A673 (cell line): ENCODE results near the gene NFU1. TPM values are rescaled to one million over a fixed set of nuclear protein-coding genes. Genes with fewer than 3 reads are reported as not detected.

Experiments used
- BruUV-seq: library from RNA; stranded (reverse); fragments of 400-500 nt; replicated peaks from 2 replicates; lab custom pipeline; 2021; lab: Mats Ljungman, UMichigan
- CTCF ChIA-PET: fragments of 300-600 bp; sonication (Branson Sonifier 250); formaldehyde crosslinking; loops from one replicate; lab custom pipeline; 2022; ENCODE audit warnings: antibody characterized with exemption; lab: Charles Lee
- POLR2A ChIA-PET: fragments of 300-600 bp; sonication (Branson Sonifier 250); formaldehyde crosslinking; loops from one replicate; lab custom pipeline; 2022; ENCODE audit warnings: antibody characterized with exemption; ENCODE audit not compliant: low non-redundant PET; lab: Charles Lee
- DNase-seq: peaks from one replicate; pipeline ENCODE4 v3.0.0-alpha.2; 2015; ENCODE audit warnings: low spot score
- H3K27ac ChIP-seq: fragments of 200-600 bp; sonication (generic); 2 replicates; pipeline ENCODE4 v1.5.1; 2016; ENCODE audit warnings: mixed run types, low read depth, mild to moderate bottlenecking, mixed read lengths, antibody characterized with exemption, low read length; ENCODE audit not compliant: poor library complexity, severe bottlenecking
- H3K27me3 ChIP-seq: fragments of 200-600 bp; sonication (generic); replicated peaks from 2 replicates; pipeline ENCODE4 v1.6.1; 2017; ENCODE audit warnings: mixed run types, low read depth, mild to moderate bottlenecking, mixed read lengths, antibody characterized with exemption, low read length; ENCODE audit not compliant: insufficient read depth, poor library complexity
- H3K36me3 ChIP-seq: fragments of 200-600 bp; sonication (generic); 2 replicates; pipeline ENCODE4 v1.6.1; 2016; ENCODE audit warnings: mixed run types, mild to moderate bottlenecking, mixed read lengths, antibody characterized with exemption, low read length; ENCODE audit not compliant: insufficient read depth, poor library complexity, severe bottlenecking
- H3K4me1 ChIP-seq: fragments of 200-600 bp; sonication (generic); 2 replicates; pipeline ENCODE4 v1.6.1; 2017; ENCODE audit warnings: mixed run types, mild to moderate bottlenecking, mixed read lengths, antibody characterized with exemption, low read length; ENCODE audit not compliant: insufficient read depth, poor library complexity, severe bottlenecking
- H3K4me3 ChIP-seq: fragments of 200-600 bp; sonication (generic); 2 replicates; pipeline ENCODE4 v1.5.1; 2016; ENCODE audit warnings: low read depth, mixed run types, mild to moderate bottlenecking, mixed read lengths, low read length; ENCODE audit not compliant: poor library complexity, severe bottlenecking
- H3K9me3 ChIP-seq: fragments of 200-600 bp; sonication (generic); 2 replicates; pipeline ENCODE4 v1.6.1; 2016; ENCODE audit warnings: mixed run types, low read depth, mild to moderate bottlenecking, mixed read lengths, antibody characterized with exemption, low read length; ENCODE audit not compliant: poor library complexity, severe bottlenecking
- EZH2 ChIP-seq: fragments of 200-600 bp; sonication (generic); IDR thresholded peaks from 2 replicates; pipeline ENCODE4 v1.6.1; 2017; ENCODE audit warnings: borderline replicate concordance, low read depth, mild to moderate bottlenecking, mixed read lengths, antibody characterized with exemption, low read length; ENCODE audit not compliant: poor library complexity, severe bottlenecking
- intact Hi-C: fragments of 100-400 bp; cut with micrococcal nuclease; formaldehyde crosslinking; loops from one replicate; pipeline ENCODE4 v1.10.0; 2022; ENCODE audit not compliant: unreplicated experiment
- total RNA-seq: library from RNA; stranded (reverse); gene quantifications from 2 replicates; pipeline ENCODE4 v1.2.3, GENCODE V29; 2021
- TF ChIP-seq, protein P1 (sequence below): fragments of 300-800, 200-600 bp; sonication (generic); conservative IDR thresholded peaks from 2 replicates; pipeline ENCODE4 v1.5.1; 2017; ENCODE audit warnings: low read depth, mild to moderate bottlenecking, antibody characterized with exemption, low read length, moderate library complexity, mixed read lengths

Gene NFU1
- total RNA-seq, 1 experiment from 2014 or later: 54.3 TPM

DNA sequence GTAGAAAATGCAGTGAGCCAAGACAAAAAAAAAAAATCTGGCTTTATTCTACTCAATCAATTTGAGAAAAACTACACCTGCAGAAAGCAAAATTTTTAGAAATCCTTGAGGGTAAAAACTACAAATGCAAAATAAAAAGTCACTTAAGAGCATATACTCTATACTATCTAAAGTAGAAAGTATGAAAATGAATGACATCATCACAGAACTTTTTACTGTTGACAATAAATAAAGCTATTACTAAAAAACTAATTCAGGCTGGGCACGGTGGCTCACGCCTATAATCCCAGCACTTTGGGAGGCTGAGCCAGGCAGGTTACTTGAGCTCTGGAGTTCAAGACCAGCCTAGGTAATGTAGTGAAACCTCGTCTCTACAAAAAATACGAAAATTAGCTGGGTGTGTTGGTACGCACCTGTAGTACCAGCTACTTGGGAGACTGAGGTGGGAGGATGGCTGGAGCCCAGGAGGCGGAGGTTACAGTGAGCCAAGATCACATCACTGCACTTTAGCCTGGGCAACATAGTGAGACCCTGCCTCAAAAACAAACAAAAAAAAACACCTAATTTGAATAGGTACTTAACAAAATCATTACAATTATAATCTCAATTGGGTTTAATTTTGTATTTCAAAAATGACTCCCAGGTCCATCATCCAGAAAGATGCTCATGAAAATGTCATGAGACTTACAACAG, 7.6 kb downstream of the NFU1 start:
- BruUV-seq: no TSS peak
- no peak for TF ChIP-seq EZH2
- TF ChIP-seq, protein P1, sequence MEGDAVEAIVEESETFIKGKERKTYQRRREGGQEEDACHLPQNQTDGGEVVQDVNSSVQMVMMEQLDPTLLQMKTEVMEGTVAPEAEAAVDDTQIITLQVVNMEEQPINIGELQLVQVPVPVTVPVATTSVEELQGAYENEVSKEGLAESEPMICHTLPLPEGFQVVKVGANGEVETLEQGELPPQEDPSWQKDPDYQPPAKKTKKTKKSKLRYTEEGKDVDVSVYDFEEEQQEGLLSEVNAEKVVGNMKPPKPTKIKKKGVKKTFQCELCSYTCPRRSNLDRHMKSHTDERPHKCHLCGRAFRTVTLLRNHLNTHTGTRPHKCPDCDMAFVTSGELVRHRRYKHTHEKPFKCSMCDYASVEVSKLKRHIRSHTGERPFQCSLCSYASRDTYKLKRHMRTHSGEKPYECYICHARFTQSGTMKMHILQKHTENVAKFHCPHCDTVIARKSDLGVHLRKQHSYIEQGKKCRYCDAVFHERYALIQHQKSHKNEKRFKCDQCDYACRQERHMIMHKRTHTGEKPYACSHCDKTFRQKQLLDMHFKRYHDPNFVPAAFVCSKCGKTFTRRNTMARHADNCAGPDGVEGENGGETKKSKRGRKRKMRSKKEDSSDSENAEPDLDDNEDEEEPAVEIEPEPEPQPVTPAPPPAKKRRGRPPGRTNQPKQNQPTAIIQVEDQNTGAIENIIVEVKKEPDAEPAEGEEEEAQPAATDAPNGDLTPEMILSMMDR: no peak

DNA sequence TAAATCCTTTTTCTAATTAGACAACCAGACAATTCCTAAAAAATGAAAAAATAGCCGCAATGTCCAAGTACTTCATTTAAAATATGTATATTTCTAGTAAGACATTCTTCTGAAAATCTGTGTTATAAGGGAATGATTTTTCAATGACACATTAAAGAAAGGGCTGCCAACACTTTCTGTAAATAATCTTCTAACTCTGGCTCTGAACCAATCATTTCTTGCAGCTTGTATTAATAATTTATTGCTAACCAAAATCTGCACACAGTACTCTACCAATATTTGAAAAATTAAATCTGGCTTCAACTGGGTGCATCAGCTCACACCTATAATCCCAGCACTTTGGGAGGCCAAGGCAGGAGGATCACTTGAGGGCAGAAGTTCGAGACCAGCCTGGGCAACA, 8.3 kb downstream of the NFU1 start:
- BruUV-seq: no TSS peak
- no peak for DNase-seq
- H3K36me3 ChIP-seq: peaks cover 3% of the 10 kb centered on the region
- intact Hi-C loops: no loop called here
- no peak for TF ChIP-seq EZH2
- TF ChIP-seq, protein P1: no peak
- no peaks in the 10 kb centered on the region for H3K4me1 ChIP-seq
- POLR2A ChIA-PET: no interaction called here
- H3K27ac ChIP-seq: no peak overlapping the region
- H3K27me3 ChIP-seq: no peaks in the 10 kb centered on the region
- H3K4me3 ChIP-seq: no peak overlapping the region
- CTCF ChIA-PET: no interaction called here
- no peaks in the 10 kb centered on the region for H3K9me3 ChIP-seq

More for the DNA sequence above, 7.6 kb downstream of the NFU1 start:
- H3K27me3 ChIP-seq: no peaks in the 10 kb centered on the region
- no peaks in the 10 kb centered on the region for H3K9me3 ChIP-seq
- POLR2A ChIA-PET: no interaction called here
- H3K36me3 ChIP-seq: peaks cover 3% of the 10 kb centered on the region
- no peak overlapping the region for H3K27ac ChIP-seq
- CTCF ChIA-PET: no interaction called here
- no peak overlapping the region for H3K4me3 ChIP-seq
- no peaks in the 10 kb centered on the region for H3K4me1 ChIP-seq
- intact Hi-C loops: no loop called here
- DNase-seq: no peak

DNA sequence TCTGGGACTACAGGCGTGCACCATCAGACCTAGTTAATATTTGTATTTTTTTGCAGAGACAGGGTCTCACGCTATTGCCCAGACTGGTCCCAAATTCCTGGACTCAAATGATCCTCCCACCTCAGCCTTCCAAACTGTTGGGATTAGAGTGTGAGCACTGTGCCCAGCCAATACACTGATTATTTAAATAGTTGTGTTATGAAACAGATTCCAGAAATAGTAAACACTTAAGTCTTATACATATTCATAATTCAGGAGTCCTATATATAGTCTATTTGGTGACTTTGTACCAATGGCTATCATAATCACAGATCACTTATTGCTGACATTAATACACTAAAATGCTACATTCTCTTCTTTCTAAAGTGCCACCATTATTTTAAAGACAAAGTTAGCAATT, 12.8 kb downstream of the NFU1 start:
- H3K9me3 ChIP-seq: no peaks in the 10 kb centered on the region
- H3K27me3 ChIP-seq: no peaks in the 10 kb centered on the region
- H3K4me3 ChIP-seq: no peak overlapping the region
- intact Hi-C loops: no loop called here
- POLR2A ChIA-PET: no interaction called here
- no peak for DNase-seq
- TF ChIP-seq, protein P1: no peak
- TF ChIP-seq EZH2: no peak
- no peaks in the 10 kb centered on the region for H3K4me1 ChIP-seq
- H3K36me3 ChIP-seq: peaks cover 3% of the 10 kb centered on the region
- CTCF ChIA-PET: no interaction called here
- H3K27ac ChIP-seq: no peak overlapping the region
- BruUV-seq: no TSS peak
